ENCODE measurements around the gene LGR4. TPM values are rescaled to one million over a fixed set of nuclear protein-coding genes. Genes with fewer than 3 reads are reported as not detected.

Gene LGR4
- total and polyA plus RNA-seq, 9 of the 15 experiments (the other 6 are each of a cell fraction or from before 2014, with no cell fraction given): 0.94 to 10.1 (median 5.8) TPM

DNA sequence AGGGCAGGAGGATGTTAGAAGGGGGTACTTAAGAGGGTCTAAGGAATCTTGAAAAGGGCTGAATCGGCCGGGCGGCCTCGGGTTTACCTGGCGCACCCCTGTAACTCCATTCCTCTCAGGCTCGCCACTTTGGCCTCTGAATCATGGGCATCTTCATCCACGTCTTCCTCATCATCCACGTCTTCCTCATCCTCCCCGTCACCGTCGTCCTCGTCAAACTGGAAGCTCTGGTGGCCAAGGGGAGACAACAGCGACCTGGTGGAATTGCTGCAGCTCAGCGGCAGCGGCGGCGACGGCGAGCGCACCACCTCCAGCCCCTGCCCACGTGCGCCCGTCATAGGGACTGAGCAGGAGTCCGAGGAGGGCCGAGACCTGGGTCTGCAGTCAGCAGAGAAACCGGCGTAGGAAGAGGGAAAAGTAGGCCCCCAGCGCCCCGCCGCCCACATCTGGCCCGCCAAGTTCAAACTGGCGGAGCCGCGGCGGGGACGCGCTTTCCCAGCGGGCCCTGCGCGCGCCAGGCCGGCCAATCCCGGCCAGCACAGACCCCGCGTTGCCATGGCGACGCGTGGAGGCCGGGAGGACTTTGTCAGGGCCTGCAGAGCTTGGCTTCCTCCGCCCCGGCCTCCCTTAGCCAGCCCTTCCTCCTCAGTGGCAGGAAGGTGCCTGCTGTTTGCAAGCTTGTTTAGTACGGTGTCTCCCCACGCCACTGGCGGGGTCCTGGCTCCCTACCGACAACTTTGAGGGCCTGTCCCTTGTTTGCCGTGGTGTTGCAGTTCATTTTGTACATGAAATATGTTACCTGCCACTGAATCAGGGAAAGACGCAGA is 109.6 kb downstream of the LGR4 start, which contains the start of gene CCDC34 (continued):
- TF ChIP-seq, protein P1, sequence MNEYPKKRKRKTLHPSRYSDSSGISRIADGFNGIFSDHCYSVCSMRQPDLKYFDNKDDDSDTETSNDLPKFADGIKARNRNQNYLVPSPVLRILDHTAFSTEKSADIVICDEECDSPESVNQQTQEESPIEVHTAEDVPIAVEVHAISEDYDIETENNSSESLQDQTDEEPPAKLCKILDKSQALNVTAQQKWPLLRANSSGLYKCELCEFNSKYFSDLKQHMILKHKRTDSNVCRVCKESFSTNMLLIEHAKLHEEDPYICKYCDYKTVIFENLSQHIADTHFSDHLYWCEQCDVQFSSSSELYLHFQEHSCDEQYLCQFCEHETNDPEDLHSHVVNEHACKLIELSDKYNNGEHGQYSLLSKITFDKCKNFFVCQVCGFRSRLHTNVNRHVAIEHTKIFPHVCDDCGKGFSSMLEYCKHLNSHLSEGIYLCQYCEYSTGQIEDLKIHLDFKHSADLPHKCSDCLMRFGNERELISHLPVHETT (CRISPR knock-in tag; conservative IDR thresholded peaks at IDR 0.05 in 1 of 2, IDR thresholded peaks at IDR 0.05 in 1 of 2): no peak
- TF ChIP-seq, protein P2, sequence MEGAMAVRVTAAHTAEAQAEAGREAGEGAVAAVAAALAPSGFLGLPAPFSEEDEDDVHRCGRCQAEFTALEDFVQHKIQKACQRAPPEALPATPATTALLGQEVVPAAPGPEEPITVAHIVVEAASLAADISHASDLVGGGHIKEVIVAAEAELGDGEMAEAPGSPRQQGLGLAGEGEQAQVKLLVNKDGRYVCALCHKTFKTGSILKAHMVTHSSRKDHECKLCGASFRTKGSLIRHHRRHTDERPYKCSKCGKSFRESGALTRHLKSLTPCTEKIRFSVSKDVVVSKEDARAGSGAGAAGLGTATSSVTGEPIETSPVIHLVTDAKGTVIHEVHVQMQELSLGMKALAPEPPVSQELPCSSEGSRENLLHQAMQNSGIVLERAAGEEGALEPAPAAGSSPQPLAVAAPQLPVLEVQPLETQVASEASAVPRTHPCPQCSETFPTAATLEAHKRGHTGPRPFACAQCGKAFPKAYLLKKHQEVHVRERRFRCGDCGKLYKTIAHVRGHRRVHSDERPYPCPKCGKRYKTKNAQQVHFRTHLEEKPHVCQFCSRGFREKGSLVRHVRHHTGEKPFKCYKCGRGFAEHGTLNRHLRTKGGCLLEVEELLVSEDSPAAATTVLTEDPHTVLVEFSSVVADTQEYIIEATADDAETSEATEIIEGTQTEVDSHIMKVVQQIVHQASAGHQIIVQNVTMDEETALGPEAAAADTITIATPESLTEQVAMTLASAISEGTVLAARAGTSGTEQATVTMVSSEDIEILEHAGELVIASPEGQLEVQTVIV (CRISPR knock-in tag; IDR thresholded peaks at IDR 0.05; ENCODE audit: borderline replicate concordance): no peak
- TF ChIP-seq, protein P3, sequence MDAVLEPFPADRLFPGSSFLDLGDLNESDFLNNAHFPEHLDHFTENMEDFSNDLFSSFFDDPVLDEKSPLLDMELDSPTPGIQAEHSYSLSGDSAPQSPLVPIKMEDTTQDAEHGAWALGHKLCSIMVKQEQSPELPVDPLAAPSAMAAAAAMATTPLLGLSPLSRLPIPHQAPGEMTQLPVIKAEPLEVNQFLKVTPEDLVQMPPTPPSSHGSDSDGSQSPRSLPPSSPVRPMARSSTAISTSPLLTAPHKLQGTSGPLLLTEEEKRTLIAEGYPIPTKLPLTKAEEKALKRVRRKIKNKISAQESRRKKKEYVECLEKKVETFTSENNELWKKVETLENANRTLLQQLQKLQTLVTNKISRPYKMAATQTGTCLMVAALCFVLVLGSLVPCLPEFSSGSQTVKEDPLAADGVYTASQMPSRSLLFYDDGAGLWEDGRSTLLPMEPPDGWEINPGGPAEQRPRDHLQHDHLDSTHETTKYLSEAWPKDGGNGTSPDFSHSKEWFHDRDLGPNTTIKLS (IDR thresholded peaks at IDR 0.05; ENCODE audit: borderline replicate concordance, low read depth): no peak; the same call in 1 of the 2 replicates
- TF ChIP-seq MTF1 (CRISPR knock-in tag; IDR thresholded peaks at IDR 0.05; ENCODE audit: borderline replicate concordance) (no peak), XRCC5 (IDR thresholded peaks at IDR 0.05; ENCODE audit: low read depth, low read length) (no peak), HNRNPUL1 (IDR thresholded peaks at IDR 0.05; ENCODE audit: low read length) (no peak), NR2F6 (CRISPR knock-in tag; IDR thresholded peaks at IDR 0.05) (no peak), POU5F1 (IDR thresholded peaks at IDR 0.05; ENCODE audit: borderline replicate concordance, low read depth, low read length, partially characterized antibody) (no peak), ZNF764 (CRISPR knock-in tag; IDR thresholded peaks at IDR 0.05; ENCODE audit: low read depth) (no peak), RNF2 (IDR thresholded peaks at IDR 0.05) (peak; percentile 32; the same call in 1 of the 2 replicates), ZNF316 (IDR thresholded peaks at IDR 0.05) (no peak)
